ENCODE data around the gene PHEX. TPM values are rescaled to one million over a fixed set of nuclear protein-coding genes. Genes with fewer than 3 reads are reported as not detected.

The PHEX gene
- polyA plus RNA-seq, 1 donor from 2014 or later: 0.59 TPM

DNA sequence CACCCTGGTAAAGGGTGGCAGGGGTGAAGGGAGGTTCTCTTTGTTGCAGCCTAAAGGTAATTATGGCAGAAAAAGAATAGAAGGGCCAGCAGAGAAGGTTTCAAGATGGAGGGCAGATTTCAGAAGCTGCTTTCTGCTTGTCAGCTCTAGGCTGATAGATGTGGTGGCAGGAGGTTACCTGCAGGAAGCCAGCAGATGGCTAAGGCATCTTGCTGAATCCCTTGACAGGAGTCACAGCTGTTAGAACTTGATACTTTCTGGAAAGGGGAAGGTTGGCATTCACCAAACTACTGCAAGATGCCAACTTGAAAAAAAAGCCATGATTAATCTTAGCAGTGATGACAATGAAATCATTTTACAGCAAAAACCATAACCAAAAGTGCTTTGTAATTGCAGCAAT, 171.1 kb downstream of the PHEX start:
- Histone ChIP-seq H3K4me3 (ENCODE audit: low read length) (no peak overlapping the region), H3K9me3 (ENCODE audit: low read length) (no peaks in the 10 kb centered on the region), H3K27me3 (ENCODE audit: insufficient read depth, low read depth, low read length) (no peaks in the 10 kb centered on the region), H3K27ac (ENCODE audit: low read length) (no peak overlapping the region), H3K36me3 (ENCODE audit: insufficient read depth, low read length) (no peaks in the 10 kb centered on the region), H4K20me1 (ENCODE audit: insufficient read depth) (no peaks in the 10 kb centered on the region), H3K4me2 (ENCODE audit: low read length) (no peak overlapping the region), H3K9ac (ENCODE audit: low read length) (no peak overlapping the region), H3F3A (ENCODE audit: insufficient read depth, low read length, poor library complexity, severe bottlenecking) (no peaks in the 10 kb centered on the region), H2AFZ (ENCODE audit: low read depth, low read length) (no peak overlapping the region), H3K9me2 (ENCODE audit: insufficient read depth, low read length) (no peaks in the 10 kb centered on the region), H3K79me2 (replicated peaks; ENCODE audit: insufficient read depth, low read length) (no peaks in the 10 kb centered on the region)
- TF ChIP-seq CTCF (IDR thresholded peaks at IDR 0.05; ENCODE audit: poor library complexity, severe bottlenecking): no peak
- no peak for TF ChIP-seq EP300 (conservative IDR thresholded peaks at IDR 0.05; ENCODE audit: poor library complexity, severe bottlenecking)
- TF ChIP-seq, protein P1, sequence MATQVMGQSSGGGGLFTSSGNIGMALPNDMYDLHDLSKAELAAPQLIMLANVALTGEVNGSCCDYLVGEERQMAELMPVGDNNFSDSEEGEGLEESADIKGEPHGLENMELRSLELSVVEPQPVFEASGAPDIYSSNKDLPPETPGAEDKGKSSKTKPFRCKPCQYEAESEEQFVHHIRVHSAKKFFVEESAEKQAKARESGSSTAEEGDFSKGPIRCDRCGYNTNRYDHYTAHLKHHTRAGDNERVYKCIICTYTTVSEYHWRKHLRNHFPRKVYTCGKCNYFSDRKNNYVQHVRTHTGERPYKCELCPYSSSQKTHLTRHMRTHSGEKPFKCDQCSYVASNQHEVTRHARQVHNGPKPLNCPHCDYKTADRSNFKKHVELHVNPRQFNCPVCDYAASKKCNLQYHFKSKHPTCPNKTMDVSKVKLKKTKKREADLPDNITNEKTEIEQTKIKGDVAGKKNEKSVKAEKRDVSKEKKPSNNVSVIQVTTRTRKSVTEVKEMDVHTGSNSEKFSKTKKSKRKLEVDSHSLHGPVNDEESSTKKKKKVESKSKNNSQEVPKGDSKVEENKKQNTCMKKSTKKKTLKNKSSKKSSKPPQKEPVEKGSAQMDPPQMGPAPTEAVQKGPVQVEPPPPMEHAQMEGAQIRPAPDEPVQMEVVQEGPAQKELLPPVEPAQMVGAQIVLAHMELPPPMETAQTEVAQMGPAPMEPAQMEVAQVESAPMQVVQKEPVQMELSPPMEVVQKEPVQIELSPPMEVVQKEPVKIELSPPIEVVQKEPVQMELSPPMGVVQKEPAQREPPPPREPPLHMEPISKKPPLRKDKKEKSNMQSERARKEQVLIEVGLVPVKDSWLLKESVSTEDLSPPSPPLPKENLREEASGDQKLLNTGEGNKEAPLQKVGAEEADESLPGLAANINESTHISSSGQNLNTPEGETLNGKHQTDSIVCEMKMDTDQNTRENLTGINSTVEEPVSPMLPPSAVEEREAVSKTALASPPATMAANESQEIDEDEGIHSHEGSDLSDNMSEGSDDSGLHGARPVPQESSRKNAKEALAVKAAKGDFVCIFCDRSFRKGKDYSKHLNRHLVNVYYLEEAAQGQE (IDR thresholded peaks at IDR 0.05; ENCODE audit: borderline replicate concordance): no peak
- TF ChIP-seq RAD21 (conservative IDR thresholded peaks at IDR 0.05): no peak
- TF ChIP-seq EZH2 (IDR thresholded peaks at IDR 0.05; ENCODE audit: borderline replicate concordance, insufficient read depth, low read length, poor library complexity, severe bottlenecking): no peak
- TF ChIP-seq POLR2AphosphoS5 (IDR thresholded peaks at IDR 0.05): no peak
- no peak for TF ChIP-seq MXI1 (conservative IDR thresholded peaks at IDR 0.05; ENCODE audit: poor library complexity, severe bottlenecking)
- no peak for TF ChIP-seq TAF1 (IDR thresholded peaks at IDR 0.05; ENCODE audit: low read depth)
- no peak for TF ChIP-seq SMC3 (conservative IDR thresholded peaks at IDR 0.05; ENCODE audit: poor library complexity)

- Histone ChIP-seq H3K9me3 (ENCODE audit: low read length) (no peaks in the 10 kb centered on the region), H3K27ac (ENCODE audit: low read length) (no peak overlapping the region), H3K9ac (ENCODE audit: low read length) (no peak overlapping the region), H3K4me2 (ENCODE audit: low read length) (no peak overlapping the region), H2AFZ (ENCODE audit: low read depth, low read length) (no peak overlapping the region), H3K9me2 (ENCODE audit: insufficient read depth, low read length) (no peaks in the 10 kb centered on the region), H3K79me2 (replicated peaks; ENCODE audit: insufficient read depth, low read length) (no peaks in the 10 kb centered on the region), H4K20me1 (ENCODE audit: insufficient read depth) (no peaks in the 10 kb centered on the region), H3K4me3 (ENCODE audit: low read length) (no peak overlapping the region), H3K27me3 (ENCODE audit: insufficient read depth, low read depth, low read length) (no peaks in the 10 kb centered on the region), H3F3A (ENCODE audit: insufficient read depth, low read length, poor library complexity, severe bottlenecking) (no peaks in the 10 kb centered on the region), H3K36me3 (ENCODE audit: insufficient read depth, low read length) (no peaks in the 10 kb centered on the region)
- TF ChIP-seq TAF1 (IDR thresholded peaks at IDR 0.05; ENCODE audit: low read depth) (no peak), MXI1 (conservative IDR thresholded peaks at IDR 0.05; ENCODE audit: poor library complexity, severe bottlenecking) (no peak), SMC3 (conservative IDR thresholded peaks at IDR 0.05; ENCODE audit: poor library complexity) (no peak), CTCF (IDR thresholded peaks at IDR 0.05; ENCODE audit: poor library complexity, severe bottlenecking) (no peak), RAD21 (conservative IDR thresholded peaks at IDR 0.05) (no peak), POLR2AphosphoS5 (IDR thresholded peaks at IDR 0.05) (no peak), EZH2 (IDR thresholded peaks at IDR 0.05; ENCODE audit: borderline replicate concordance, insufficient read depth, low read length, poor library complexity, severe bottlenecking) (no peak), EP300 (conservative IDR thresholded peaks at IDR 0.05; ENCODE audit: poor library complexity, severe bottlenecking) (no peak)
- TF ChIP-seq, protein P1 (IDR thresholded peaks at IDR 0.05; ENCODE audit: borderline replicate concordance): no peak
Observed at GRCh38 chrX:22206781-22207180, 174.7 kb downstream of the PHEX start.
